NT2/D1 (cell line): Measurements from ENCODE around the gene PLEKHA7.

ENCODE experiments used
- SUZ12 ChIP-seq: IDR thresholded peaks from 2 replicates; pipeline ENCODE4 v1.6.1; 2011; ENCODE audit not compliant: insufficient read length, insufficient read depth; ENCODE audit errors: extremely low read depth
- YY1 ChIP-seq: IDR thresholded peaks from 2 replicates; pipeline ENCODE4 v1.6.1; 2011; ENCODE audit not compliant: insufficient read length, insufficient read depth
- ZNF274 ChIP-seq: IDR thresholded peaks from 2 replicates; pipeline ENCODE4 v1.6.1; 2011; ENCODE audit warnings: mild to moderate bottlenecking, low read depth, low read length

- TF ChIP-seq YY1 (no peak), SUZ12 (no peak), ZNF274 (no peak)
Observed at GRCh38 chr11:16976379-16976778, 37.8 kb downstream of the PLEKHA7 start.
